ENCODE measurements around the gene RRP15. TPM values are rescaled to one million over a fixed set of nuclear protein-coding genes. Genes with fewer than 3 reads are reported as not detected.

Gene RRP15
- total RNA-seq, 2 experiments from 2014 or later: 41.3 to 50.5 TPM

DNA sequence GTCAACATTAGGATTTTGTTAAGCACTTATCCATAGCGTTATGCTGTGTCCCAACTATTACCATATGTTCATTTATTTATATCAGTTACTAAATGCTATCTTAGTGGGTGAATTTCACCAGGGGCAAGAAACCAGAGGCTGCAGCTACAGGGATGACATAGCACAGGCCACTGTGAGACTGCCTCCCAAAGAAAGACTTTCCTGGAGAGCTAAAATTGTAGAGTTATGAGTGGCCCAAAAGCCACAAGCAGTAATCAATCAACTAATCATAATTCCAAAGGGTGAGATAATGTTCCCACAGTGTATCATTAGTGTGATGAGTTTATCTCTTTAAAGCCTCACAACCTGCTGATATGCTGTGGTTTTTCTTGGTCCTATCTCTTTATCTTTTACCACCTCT, 56.2 kb downstream of the RRP15 start:
- Mint-ChIP-seq H3K9me3 (no peaks in the 10 kb centered on the region), H3K4me1 (peaks cover 4% of the 10 kb centered on the region), H3K27ac (no peak overlapping the region), H3K36me3 (peaks cover 16% of the 10 kb centered on the region), H3K4me3 (no peak overlapping the region), H3K27me3 (peaks cover 16% of the 10 kb centered on the region)
- no peak for DNase-seq

DNA sequence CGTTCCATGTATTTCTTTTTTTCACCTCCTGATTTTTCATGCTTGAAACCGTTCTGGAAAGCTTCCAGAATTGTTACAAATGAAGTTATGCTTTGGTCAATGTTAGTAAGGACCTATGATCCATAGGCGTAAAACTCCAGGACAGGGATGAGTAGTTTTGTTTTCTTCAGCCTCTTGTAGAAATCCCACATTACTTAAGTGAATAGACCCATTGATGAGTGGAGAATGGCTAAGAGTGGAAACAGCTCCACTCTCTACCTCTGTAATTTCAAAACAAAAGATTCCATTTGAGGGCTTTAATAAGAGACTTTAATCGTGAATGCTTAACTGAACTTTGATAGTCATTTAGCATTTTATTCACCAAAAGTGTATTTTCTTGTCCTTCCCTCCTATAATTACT, 57.0 kb downstream of the RRP15 start:
- Mint-ChIP-seq H3K4me1 (peaks cover 12% of the 10 kb centered on the region), H3K27ac (no peak overlapping the region), H3K27me3 (peaks cover 16% of the 10 kb centered on the region), H3K36me3 (peaks cover 16% of the 10 kb centered on the region), H3K4me3 (no peak overlapping the region), H3K9me3 (no peaks in the 10 kb centered on the region)
- DNase-seq: no peak

DNA sequence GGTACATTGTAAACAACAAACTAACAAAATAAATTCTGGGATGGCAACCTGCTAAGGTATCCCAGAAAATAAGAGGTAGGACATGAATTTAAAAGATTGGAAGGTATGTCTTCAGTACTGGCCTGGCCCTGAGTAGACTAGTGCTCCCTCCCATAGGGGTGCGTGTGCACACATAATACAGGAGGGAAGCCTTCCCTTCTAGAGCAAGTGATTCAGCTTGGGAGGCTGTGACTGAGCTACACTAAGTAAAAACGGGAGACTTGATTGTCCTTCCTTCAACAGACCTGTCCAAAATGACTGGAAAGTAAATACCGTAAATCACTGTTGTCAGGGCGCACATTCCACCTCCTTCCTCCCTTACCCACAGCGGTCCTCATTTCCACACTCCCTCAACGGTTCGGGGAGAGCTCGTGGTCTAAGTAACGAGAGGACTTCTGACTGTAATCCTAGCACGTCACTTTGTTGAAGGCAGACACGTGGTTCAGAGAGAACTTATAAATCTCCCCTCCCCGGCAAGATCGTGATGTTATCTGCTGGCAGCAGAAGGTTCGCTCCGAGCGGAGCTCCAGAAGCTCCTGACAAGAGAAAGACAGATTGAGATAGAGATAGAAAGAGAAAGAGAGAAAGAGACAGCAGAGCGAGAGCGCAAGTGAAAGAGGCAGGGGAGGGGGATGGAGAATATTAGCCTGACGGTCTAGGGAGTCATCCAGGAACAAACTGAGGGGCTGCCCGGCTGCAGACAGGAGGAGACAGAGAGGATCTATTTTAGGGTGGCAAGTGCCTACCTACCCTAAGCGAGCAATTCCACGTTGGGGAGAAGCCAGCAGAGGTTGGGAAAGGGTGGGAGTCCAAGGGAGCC, 60.0 kb downstream of the RRP15 start, which contains the start of gene TGFB2:
TSS of gene TGFB2 (plus strand) at position 523 of the 859 bp plus-strand sequence. CDS start 1,366 bp downstream, outside the sequence.
- Mint-ChIP-seq H3K27ac (no peak within 1 kb of the TSS), H3K27me3 (peaks cover 16% of the 10 kb centered on the region), H3K4me1 (peaks cover 25% of the 10 kb centered on the region), H3K9me3 (no peaks in the 10 kb centered on the region), H3K36me3 (peaks cover 16% of the 10 kb centered on the region), H3K4me3 (no peak within 1 kb of the TSS)
- peak; percentile 23 for DNase-seq

- Mint-ChIP-seq H3K4me3 (no peak overlapping the region), H3K36me3 (peaks cover 16% of the 10 kb centered on the region), H3K9me3 (no peaks in the 10 kb centered on the region), H3K27me3 (peaks cover 21% of the 10 kb centered on the region), H3K27ac (no peak overlapping the region), H3K4me1 (peaks cover 28% of the 10 kb centered on the region)
- DNase-seq: peak; percentile 49
Observed at GRCh38 chr1:218345673-218346390, 60.7 kb downstream of the RRP15 start.

DNA sequence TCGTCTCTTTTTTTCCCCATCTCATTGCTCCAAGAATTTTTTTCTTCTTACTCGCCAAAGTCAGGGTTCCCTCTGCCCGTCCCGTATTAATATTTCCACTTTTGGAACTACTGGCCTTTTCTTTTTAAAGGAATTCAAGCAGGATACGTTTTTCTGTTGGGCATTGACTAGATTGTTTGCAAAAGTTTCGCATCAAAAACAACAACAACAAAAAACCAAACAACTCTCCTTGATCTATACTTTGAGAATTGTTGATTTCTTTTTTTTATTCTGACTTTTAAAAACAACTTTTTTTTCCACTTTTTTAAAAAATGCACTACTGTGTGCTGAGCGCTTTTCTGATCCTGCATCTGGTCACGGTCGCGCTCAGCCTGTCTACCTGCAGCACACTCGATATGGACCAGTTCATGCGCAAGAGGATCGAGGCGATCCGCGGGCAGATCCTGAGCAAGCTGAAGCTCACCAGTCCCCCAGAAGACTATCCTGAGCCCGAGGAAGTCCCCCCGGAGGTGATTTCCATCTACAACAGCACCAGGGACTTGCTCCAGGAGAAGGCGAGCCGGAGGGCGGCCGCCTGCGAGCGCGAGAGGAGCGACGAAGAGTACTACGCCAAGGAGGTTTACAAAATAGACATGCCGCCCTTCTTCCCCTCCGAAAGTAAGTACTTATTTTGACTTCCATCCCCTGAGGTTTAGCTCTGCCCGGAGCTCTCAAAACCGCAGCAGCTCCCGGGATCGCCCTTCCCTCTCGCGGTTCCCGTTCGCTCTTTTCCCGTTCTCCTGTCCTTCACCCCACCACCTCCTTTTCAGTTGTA, 61.5 kb downstream of the RRP15 start:
- DNase-seq: peak; percentile 3
- peak overlapping the region; percentile 50 for H3K27ac Mint-ChIP-seq
- H3K27me3 Mint-ChIP-seq: peaks cover 18% of the 10 kb centered on the region
- H3K36me3 Mint-ChIP-seq: peaks cover 9% of the 10 kb centered on the region
- H3K4me3 Mint-ChIP-seq: no peak overlapping the region
- peaks cover 36% of the 10 kb centered on the region for H3K4me1 Mint-ChIP-seq
- no peaks in the 10 kb centered on the region for H3K9me3 Mint-ChIP-seq

DNA sequence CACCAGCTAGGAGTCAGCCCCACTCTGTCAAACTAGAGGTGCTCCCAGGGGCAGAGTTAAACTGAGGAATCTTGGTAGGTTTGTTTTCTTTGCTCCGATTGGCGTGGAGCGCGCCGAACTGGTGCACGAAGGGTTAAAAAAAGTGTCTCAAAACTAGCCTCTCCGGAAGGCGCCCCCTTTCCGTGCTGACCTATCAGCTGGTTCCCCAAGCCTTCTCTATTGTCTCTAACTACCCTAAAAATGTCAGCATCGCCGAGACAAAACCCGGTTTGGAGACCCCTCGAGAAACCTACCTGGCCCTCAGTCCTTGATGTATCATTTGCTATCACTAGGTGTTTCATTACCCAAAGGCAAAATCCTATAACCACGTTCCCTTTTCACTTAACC, 62.2 kb downstream of the RRP15 start:
- DNase-seq: no peak
- H3K36me3 Mint-ChIP-seq: peaks cover 5% of the 10 kb centered on the region
- H3K9me3 Mint-ChIP-seq: no peaks in the 10 kb centered on the region
- H3K27ac Mint-ChIP-seq: peak overlapping the region; percentile 50
- peaks cover 40% of the 10 kb centered on the region for H3K4me1 Mint-ChIP-seq
- H3K27me3 Mint-ChIP-seq: peaks cover 11% of the 10 kb centered on the region
- no peak overlapping the region for H3K4me3 Mint-ChIP-seq

DNA sequence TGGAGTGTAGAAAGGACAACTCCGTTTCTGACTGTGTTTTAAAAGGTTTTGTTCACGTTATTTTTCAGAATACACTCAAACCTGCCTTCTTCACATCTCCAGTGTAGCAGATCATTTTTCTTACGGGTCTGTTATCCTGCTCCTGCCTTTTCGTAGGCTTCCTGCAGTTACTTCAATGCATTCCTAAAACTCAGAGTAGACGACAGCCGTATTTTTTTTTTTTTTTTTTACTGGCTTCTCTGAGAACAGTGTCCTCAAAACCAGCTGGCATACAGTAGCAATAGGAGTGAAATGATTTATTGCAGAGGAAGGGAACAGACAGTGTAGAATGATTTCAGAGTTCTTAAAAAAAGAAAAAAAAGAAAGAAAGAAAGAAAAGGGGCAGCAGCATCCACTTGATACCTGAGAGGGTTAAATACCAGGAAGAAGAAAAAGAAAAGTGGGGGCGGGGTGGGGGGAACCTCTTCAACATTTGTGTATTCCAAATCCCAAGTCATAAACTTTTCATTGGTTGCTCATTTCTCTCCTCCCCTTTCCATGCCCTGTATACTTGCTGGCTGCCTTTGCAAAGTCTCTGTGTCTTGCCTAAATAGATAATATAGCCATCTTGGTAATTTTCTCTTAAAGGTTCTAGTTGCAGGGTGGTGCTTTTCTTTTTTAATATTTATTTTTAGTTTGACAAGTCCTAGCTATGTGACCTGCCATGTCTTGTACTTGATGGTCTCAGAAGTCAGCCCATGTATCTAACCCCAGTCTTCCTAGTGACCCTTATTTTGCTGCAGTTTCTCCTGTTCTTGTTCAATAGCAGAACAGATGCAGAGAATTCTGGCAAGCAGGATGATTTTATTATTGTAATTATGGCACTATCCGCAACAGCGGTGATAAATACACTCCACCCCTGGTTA, 62.9 kb downstream of the RRP15 start:
- DNase-seq: no peak
- peaks cover 42% of the 10 kb centered on the region for H3K4me1 Mint-ChIP-seq
- no peak overlapping the region for H3K27ac Mint-ChIP-seq
- peaks cover 15% of the 10 kb centered on the region for H3K27me3 Mint-ChIP-seq
- no peaks in the 10 kb centered on the region for H3K9me3 Mint-ChIP-seq
- H3K36me3 Mint-ChIP-seq: peaks cover 4% of the 10 kb centered on the region
- H3K4me3 Mint-ChIP-seq: no peak overlapping the region

DNA sequence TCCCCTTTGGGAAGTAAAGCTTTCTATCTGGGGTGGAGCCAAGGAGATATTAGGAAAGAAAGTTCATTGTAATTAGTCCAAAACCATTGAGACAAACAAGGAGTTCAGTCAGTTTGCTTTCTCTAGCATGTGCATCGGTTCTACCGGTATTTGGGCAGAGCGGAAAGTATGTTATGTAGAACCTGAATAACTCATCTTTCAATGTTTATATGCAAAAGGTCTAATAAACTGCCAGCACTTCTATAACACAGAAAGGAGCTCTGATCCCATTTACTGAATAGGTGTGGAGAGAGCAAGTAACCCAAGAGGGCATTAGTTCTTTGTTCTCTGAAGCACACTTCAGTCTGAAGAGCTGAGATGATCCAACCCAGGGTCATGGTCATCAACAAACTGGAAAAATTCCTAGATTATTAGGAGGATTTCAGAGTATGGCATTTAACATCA, 63.6 kb downstream of the RRP15 start:
- H3K9me3 Mint-ChIP-seq: no peaks in the 10 kb centered on the region
- H3K27ac Mint-ChIP-seq: no peak overlapping the region
- no peak overlapping the region for H3K4me3 Mint-ChIP-seq
- peaks cover 20% of the 10 kb centered on the region for H3K27me3 Mint-ChIP-seq
- peaks cover 43% of the 10 kb centered on the region for H3K4me1 Mint-ChIP-seq
- H3K36me3 Mint-ChIP-seq: no peaks in the 10 kb centered on the region
- DNase-seq: no peak

DNA sequence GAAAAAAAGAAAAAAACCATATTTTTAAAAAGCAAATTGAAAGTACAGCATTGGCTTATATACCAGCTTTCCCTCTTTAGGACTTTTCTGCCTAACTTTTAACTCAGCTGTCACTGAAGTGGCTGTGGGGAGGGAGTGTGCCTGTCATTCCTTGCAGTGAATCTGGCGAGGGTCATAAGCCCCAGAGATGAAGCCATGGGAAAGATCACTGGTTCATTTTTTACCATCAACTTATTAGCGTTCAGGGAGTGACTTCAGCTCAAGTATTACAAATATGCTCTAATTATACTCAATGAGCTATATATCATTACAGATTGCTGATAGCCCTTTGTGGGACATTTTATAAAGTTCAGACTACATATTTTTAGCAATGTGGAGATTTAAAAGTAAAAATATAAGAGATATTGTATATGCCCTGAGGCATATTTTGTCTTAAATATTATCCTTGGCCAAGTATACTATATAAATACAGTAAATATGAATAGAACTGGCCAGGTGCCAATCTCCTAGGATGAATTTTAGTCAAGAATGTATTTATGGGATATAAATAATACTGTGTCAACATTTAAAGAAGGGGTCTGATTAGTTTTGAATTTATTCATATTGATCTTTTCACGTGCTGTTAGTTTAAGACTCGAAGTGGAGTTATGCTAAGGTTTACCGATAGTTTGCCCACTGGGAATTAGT, 64.4 kb downstream of the RRP15 start:
- Mint-ChIP-seq H3K9me3 (no peaks in the 10 kb centered on the region), H3K4me3 (no peak overlapping the region), H3K36me3 (no peaks in the 10 kb centered on the region), H3K4me1 (peaks cover 43% of the 10 kb centered on the region), H3K27me3 (peaks cover 24% of the 10 kb centered on the region), H3K27ac (no peak overlapping the region)
- DNase-seq: no peak

DNA sequence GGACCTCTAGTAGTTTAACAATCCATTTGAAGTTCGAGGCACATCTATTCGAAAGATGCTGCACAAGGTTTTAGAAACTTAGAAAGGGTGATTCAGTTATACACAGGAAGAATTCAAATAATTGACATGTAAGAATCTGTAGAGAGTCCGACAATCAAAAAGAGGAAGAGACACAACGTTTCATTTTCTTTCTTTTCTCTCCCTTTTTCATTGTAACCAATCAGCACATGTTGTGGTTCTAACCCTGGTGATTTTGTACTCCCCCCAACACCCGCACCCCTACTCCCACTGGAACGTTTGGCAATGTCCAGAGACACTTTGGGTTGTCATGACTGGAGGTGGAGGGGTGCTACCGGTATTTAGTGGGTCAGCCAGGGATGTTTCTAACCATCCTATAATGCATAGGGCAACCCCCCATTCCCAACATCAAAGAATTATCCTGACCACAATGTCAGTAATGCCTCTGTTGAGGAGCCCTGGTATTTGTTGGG, 65.0 kb downstream of the RRP15 start:
- no peak for DNase-seq
- Mint-ChIP-seq H3K9me3 (no peaks in the 10 kb centered on the region), H3K4me1 (peaks cover 43% of the 10 kb centered on the region), H3K27me3 (peaks cover 24% of the 10 kb centered on the region), H3K36me3 (no peaks in the 10 kb centered on the region), H3K27ac (no peak overlapping the region), H3K4me3 (no peak overlapping the region)

GRCh38 chr1:218350801-218351266, 65.7 kb downstream of the RRP15 start:
- Mint-ChIP-seq H3K9me3 (no peaks in the 10 kb centered on the region), H3K4me1 (peaks cover 43% of the 10 kb centered on the region), H3K4me3 (peak overlapping the region; percentile 72), H3K27ac (no peak overlapping the region), H3K27me3 (peaks cover 24% of the 10 kb centered on the region), H3K36me3 (no peaks in the 10 kb centered on the region)
- no peak for DNase-seq

DNA sequence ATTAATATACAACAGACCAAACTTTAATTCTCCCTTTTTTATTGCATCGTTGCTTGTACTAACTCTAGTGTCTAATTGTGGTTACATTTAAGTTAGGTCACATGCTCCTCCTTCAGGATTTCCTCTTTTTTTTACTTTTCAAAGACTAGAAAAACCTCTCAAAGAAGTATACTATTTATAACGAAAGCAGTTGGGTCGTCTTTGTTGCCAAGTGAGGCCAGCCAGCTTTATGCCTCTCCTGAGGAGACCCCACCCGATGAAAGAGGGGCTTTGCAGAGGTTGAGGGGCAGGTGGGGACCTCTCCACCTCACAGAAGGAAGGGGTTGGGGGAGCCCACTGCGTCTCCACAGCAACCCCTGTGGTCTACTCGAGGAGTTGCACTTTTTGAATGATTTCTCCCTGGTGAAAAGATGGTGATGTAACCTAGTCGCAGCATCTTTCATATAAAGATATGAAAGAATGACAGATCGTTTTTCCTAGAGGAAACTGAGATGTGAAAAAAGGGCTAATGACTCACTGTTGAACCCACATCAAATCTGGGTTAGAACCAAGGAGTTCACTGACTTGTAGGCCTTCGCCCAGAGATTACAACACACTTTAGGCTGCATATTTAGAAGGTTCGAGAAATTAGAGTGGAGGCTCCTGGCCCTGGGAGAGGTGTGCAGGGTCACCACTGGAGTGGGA, 66.4 kb downstream of the RRP15 start:
- Mint-ChIP-seq H3K4me3 (peak overlapping the region; percentile 72), H3K4me1 (peaks cover 37% of the 10 kb centered on the region), H3K9me3 (no peaks in the 10 kb centered on the region), H3K27ac (peak overlapping the region; percentile 60), H3K36me3 (no peaks in the 10 kb centered on the region), H3K27me3 (peaks cover 27% of the 10 kb centered on the region)
- peak; percentile 53 for DNase-seq

DNA sequence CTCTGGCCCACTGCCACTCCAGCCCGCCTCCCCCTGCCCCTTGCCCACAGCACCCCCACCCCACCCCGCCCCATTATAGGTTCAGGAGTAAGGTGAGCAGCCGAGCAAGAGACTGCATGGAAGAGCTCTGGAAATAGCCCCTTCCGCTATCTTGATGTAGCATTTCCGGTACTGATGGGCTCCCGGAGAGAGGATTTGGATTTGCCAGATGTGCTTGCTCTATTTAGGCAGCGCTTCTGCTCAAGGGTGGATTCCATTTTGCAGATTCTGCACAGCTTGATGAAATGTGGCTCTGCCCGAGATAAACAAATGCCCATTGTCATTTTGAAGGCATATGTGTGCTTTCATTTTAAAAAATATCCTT, 67.0 kb downstream of the RRP15 start:
- DNase-seq: no peak
- H3K4me1 Mint-ChIP-seq: peaks cover 32% of the 10 kb centered on the region
- no peaks in the 10 kb centered on the region for H3K36me3 Mint-ChIP-seq
- H3K4me3 Mint-ChIP-seq: no peak overlapping the region
- peaks cover 29% of the 10 kb centered on the region for H3K27me3 Mint-ChIP-seq
- H3K27ac Mint-ChIP-seq: no peak overlapping the region
- no peaks in the 10 kb centered on the region for H3K9me3 Mint-ChIP-seq
